ENCODE results near the gene QPCT.
"Not testable (repeated sequence)": the region's sequence is repeated elsewhere in the genome, so short reads cannot be mapped to it uniquely, and the experiment has no call there.

The QPCT gene

DNA sequence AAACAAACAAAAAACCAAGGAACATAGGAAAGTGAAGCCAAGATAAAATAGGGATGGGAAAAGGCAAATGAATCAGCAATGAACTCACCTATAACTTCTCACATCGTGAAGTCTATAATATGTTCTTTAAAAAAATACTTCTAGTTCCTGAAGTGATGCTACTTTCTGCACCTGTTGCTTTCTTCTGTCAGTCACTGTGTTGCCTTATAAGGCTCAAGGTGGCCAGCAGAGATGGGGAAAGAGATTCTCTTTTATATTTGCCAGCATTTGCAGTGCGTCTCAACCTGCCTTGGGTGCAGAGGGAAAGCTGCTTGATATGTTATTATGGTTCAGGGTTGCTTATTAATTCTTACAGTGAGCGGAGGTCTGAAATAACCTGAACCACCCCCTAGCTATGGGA, 14.0 kb downstream of the QPCT start:
- no peak for DNase-seq (ENCODE audit: low read depth in 2 of 2)

DNA sequence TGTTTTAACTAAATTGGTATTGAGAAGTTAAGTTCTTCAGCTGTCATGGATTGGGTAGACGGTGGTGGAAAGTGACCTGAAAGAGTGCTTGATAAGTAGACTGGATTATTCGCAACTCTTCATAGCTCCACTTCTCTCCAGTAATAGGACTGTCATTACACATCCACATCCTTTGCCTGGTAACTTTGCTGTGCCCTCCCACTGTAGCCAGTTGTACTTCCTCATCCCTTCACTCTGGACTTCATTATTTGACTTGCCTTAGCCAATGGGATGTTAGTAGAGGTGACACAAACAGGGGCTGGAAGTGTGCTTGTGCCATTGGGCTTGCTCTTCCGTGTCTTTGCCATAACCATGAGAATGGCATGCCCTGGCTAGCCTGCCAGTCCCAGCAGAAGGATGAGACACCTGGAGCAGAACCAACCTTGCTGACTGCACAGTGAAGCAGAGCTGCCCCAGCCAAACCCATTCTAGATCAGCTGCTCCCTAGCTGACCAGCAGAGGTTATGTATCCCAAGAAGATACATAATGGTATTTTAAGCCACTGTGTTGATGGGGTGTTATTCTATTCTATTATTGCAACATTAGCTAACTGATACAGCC, 16.9 kb downstream of the QPCT start:
- DNase-seq (ENCODE audit: low read depth in 2 of 2) = no peak

DNA sequence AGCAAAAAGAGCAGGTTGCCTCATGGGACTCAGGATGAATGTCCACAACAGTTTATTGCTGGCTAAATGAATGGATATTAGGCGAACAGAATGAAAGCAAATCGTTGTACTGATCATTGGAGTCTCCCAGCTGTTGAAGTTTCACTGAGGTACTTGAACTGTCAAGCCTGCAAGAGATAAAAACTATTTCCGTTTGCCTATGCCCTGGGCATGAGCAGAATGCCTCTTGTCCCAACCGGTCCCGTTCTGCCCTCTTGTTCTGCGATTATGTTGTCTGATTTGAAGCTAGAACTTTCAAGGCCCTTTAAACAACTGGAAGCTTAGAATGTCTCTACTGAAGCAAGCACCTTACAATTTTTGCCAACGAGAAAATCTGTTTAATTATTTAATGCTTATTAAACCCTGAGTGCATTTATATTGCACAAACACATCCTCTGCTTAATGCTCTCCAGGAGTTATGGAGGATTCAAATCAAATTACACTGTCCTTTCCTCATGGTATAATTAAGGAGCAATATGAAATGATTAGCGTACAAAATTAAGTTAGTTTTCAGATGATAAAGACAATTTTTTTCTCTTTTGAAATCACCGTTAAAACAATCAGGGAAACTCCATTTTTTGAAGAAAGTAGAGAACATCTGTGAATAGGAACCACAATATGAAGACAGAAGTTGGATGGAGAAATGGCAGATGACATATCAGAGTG, 17.7 kb downstream of the QPCT start:
- no peak for DNase-seq (ENCODE audit: low read depth in 2 of 2)

DNA sequence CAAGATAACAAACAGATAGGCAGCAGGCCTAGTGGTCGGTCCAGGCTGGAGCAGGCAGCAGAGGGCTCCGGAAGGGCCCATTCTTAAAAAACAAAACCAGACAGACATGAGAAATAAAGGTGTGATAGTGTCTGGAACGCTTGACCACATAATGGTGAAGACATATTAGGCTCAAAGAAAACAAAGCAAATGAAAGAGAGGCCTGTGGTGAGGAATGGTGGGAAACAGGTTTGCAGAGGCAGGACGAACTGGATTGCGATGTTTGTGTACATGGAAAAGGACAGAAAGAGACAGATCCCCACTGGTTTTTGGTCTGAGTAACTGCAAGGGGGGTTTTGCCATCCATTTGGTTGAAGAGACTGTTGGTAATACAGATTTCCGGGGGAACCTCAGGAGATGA, 19.9 kb downstream of the QPCT start:
- DNase-seq (ENCODE audit: low read depth in 2 of 2) = no peak

DNA sequence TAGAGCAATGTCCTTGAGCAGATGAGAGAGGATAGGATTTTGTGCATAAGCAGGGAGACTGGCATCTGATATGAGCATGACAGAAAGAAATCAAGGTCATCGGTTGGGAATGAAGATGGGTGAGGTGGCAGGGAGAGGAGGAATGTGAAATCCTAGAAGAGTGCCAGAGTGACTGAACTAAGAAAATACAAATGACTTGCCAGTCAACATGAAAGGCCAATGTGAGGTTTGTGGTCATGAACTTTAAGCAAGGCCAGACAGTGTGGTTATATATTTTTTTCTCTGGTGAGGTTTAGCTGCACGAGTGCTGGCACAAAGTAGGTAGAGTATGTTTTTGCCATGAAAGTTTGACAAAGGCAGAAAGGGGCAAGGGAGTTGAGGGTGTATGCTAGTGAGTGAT, 21.2 kb downstream of the QPCT start:
- no peak for DNase-seq (ENCODE audit: low read depth in 2 of 2)

DNA sequence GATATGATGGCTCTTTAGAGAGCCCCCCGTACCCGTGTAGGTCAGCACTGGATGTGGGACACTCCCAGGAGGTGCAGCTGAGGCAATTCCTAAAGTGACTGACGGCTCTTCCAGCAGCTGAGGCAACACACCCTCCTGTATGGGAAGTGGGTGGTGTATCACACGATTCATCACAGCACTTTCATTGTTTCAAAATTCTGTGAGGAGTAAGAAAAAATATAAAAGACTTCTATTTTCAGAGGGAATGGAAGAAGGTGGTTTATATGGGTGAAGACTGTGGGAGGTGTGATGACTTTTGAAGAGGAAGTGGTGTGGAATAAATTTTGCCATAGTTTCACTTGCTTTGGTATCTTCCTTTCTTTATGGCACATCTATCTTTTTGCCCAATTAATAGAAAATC, 22.3 kb downstream of the QPCT start:
- no peak for DNase-seq (ENCODE audit: low read depth in 2 of 2)

DNA sequence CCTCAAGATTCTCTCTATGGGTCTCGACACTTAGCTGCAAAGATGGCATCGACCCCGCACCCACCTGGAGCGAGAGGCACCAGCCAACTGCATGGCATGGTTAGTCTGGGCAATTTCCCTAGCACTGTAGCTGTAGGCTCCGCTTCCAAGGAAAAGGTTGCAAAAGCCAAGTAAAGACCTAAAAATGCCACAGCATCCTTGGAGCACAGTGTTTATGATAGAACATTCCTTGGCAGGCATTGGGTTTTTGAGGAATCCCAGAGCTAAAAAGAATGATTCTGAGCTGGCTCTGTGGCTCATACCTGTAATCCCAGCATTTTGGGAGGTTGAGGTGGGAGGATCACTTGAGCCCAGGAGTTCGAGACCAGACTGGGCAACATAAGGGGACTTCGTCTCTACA, 22.9 kb downstream of the QPCT start:
- no peak for DNase-seq (ENCODE audit: low read depth in 2 of 2)

DNA sequence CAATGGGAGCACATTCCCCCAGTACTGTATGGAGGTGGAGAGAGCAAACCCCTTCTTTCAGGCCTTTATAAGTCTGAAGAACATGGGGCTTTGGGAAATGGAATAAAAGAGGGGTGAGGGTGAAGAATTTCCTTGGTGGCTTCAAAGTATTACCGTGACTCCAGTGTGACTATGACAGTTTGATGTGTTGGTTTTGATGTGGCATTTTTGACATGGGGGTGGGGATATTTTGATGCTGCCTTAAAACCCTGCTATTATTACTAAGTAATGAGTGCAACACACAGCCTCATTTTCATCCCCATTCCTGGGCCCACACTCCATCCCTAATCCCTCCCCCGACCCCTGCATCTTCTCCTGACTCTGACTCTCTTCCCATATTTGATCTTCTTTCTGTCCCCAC, 23.6 kb downstream of the QPCT start:
- no peak for DNase-seq (ENCODE audit: low read depth in 2 of 2)

DNA sequence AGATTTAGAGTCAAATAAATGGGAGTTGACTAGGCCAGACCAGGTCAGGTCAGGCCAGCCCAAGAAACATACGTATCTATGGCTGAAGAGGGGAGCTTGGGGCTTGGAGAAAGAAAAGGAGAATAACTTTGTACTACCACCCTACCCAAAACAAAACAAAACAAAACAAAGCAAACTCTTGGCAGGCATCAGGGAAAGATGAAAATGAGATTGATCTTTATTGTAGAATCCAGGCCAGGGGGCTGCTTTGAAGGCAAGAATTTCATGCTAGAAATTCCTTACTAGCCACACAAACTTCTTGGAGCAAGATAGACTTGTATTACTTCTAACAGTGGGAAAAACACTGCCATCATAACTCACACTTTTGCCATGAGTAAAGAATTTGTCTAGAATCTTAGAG, 26.2 kb downstream of the QPCT start:
- DNase-seq (ENCODE audit: low read depth in 2 of 2) = no peak

DNA sequence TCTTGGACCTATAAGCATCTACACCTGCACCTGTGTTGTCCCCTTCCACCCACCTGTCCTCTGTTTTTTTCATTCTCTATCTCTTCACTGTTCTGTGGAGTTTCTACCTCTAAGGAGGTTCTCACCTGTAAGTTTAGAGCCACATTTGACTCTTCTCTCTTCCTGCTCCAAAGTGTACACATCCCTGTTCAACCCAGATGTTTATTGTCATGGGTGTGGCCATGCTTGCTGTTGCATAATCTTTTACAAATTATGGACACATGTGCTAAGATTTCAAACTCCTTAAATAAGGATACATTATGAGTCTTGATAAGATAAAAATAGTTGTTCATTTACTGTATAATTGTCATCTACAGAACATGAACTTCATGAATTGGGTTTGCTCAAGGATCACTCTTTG, 27.6 kb downstream of the QPCT start:
- DNase-seq (ENCODE audit: low read depth in 2 of 2) = no peak

DNA sequence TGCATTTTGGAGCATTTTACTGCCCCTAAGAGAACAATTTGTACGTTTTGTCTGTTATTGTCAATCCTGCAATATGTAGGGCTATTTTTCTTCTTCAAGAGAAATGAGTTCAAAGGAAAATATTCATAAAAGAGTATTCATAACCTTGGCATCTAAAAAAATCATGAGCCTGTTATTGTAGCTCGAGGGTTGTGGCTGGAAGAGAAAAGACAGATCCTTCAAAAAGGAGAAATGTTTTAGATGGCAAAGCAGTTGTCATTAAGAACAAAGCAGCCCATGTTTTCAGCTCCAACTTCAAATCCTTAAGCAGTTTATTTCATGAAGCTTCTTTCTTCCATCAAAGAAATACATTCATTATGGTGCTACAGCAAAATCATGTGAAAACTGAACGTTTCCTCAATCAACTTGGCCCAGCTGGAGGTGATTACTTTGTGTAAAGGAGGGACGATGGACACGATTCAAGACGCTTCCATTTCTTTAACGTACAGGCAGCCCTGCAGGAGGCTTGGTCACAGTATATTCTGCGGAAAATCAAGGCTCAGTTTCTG, 31.4 kb downstream of the QPCT start:
- DNase-seq (ENCODE audit: low read depth in 2 of 2) = no peak

DNA sequence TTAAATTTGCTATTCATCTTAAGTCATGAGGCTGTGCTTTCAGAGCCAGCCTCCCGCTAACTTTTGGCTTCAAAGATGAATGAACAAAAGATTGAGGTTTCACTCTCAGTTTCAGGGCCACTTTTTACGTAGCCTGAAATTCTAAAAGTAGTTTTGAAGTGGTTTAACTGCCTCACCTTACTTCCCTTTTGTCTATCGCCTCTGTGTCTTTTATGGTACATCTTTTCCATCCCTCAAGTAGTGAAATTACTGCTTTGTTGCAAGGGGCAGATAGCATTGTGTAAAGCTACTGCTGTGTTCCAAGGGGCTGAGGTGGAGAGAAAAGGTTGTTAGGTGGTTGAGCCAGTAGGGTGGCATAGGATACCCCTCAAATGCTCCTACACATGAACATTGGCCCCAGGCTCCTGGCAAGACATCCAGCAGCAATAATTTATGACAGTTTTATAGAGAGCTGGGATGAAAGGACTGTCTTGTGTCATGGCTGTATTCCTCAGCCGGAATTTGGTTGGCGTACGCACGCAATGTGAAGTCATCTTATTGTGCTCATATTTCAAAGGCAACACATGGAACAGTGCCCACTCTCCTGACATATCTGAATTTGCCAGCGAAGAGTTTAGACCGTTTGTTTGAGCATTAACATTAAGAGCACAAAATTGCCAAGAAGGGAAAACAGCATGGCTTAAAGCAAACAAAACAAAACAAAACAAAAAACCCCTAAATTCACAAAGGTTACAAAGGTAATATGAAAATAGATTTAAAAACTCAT, 32.2 kb downstream of the QPCT start:
- DNase-seq (ENCODE audit: low read depth in 2 of 2) = no peak

DNA sequence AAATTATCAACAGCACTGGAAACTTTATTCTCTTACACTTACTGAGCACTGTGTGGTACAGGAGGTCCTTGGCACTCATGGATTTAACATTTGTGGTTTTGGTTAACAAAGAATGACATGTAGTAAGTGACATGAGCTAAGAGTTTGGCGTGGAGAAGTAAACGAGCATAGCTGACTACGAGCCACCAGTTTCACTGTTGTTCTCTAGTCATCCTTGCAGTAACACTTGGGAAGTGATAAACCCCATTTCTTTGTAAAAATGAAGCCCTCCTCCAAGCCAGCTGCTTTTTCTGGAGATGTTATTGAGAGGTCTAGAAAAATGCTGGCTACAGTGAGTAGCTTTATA, 32.7 kb downstream of the QPCT start:
- DNase-seq (ENCODE audit: low read depth in 2 of 2) = no peak

DNA sequence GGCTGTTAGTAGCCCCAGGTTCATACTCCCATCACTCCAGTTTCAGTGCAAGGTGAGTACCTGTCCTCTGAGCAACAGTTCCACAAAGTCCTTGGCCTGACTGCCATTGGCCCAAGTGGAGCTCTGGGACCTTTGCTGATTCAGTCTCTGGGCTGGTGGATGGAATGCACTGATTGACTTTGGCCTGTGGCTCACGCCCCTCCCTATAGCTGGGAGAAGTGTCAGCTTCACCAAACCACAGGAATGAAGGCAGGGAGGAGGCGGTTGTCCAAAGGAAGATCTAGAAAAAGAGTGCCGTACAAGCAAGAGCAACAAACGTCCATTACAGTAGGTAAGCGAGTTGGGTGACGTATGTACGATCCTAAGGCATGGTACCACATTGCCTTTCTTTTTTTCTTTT, 34.0 kb downstream of the QPCT start:
- no peak for DNase-seq (ENCODE audit: low read depth in 2 of 2)

DNA sequence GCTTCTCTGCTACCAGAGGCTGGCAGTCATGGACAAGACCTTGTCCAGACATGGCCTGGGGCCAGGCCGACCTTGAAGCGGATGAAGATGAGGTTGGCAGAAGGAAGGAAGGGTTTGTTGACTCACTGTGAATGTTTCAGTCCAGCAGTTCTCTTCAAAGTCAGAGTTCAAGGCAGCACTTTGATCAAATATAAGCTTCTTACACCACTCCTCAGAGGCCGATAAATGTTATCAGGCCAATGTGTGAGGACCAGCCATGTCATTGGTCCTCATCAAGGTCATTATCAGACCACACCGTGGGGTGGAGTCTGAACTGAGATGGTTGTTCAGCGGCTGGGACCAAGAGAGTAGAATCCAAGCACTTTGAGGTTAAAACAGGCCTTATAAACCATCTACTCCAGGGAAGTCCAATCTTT, 35.5 kb downstream of the QPCT start:
- no peak for DNase-seq (ENCODE audit: low read depth in 2 of 2)

DNA sequence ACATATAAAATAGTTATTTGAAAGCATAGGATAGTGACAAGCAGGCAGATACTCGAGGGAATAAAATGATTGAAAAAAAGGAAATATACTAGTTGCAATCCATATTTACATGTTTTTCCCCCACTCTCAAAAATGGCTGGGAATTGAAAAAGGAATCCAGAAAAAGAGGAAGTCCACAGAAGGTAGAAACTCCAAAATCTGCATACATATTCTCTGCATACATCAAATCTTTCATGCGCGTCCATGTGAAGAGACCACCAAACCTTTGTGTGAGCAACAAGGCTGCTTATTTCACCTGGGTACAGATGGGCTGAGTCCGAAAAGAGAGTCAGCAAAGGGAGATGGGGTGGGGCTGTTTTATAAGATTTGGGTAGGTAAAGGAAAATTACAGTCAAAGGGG, 36.4 kb downstream of the QPCT start:
- DNase-seq (ENCODE audit: low read depth in 2 of 2) = not testable (repeated sequence)

DNA sequence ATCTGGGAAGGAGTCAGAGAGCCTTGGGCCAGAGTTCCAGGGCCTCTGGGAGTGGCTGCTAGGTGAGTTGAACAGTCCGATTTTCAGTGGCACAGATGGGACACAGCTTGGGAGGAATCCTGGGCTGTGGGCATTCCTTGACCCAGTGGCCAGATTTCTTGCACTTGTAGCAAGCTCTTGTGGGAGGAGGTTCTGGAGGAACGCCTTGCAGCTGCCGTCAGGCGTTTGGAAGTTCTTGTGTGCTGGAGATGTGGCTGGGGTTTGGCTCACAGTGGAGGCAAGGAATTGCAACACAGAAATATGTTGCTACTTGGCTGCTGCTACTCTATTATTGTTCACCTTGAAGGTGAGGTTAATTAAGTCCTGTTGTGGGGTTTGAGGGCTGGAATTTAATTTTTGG, 39.8 kb downstream of the QPCT start:
- DNase-seq (ENCODE audit: low read depth in 2 of 2) = not testable (repeated sequence)

DNA sequence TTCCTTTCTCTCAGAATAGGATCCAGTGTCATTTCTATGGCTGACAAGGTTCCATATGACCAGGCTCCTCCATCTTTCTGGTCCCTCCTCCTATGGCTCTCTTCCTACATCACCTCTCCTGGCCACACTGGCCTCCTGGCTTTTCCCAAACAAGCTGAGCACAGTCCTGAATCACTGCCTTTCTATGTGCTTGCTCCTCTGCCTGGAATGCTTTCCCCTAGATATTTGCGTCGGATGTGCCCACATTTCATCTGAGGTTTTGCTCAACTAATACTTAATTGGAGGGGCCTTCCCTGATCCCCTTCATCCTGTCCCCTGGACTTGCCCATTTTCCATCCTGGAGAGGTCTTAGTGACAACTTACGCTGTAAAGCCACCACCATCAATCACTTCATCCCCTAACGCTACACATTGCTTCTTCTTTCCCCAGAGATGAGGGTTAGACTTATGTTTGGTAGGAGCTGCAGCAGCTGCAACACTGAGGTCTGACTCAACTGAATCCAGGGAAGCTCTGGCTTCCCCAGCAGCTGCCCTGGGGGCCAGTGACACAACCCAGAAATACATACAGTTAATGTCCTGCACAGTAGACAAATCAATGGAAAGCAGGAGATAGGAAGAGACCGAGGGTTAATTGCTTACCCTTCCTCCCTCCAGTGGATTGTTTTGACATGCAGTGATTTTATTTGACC, 42.9 kb downstream of the QPCT start:
- no peak for DNase-seq (ENCODE audit: low read depth in 2 of 2)

DNA sequence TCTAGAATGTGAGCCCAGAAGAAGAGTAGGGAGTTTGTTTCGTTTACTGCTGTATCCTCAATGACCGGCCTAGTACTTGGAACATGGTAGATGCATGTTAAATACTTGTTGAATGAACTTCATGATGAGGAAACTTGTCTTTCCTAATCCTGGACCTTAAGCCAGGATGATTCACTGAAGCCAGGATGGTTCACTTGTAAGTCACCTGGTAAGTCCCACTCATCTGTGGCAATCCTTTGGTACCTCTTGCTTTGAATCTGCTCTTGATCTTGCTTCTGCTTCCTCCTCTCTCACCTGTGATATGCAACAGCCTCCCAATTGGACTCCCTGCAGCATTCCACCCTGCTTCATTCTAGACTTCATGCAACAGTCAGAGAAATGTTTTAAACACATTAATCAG, 43.6 kb downstream of the QPCT start:
- DNase-seq (ENCODE audit: low read depth in 2 of 2) = no peak

DNA sequence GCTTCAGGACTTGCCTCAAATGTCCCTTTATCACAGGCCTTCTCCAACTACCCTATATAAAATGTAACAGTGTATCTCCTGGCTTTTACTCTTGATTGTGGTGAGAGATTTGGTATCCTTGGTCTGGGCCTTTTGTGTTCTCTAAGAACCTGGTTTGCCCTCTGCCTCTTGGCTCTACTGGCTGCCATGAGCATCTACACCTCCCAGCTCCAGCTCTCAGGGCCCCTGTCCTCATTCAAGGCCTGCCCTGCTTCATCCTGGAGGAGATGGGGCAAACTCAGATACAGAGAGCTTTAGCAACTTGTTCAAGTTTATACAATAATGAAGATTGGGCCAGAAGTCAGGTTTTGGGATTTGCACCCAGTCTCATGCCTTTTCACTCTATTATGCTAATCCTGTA, 45.0 kb downstream of the QPCT start:
- no peak for DNase-seq (ENCODE audit: low read depth in 2 of 2)

DNA sequence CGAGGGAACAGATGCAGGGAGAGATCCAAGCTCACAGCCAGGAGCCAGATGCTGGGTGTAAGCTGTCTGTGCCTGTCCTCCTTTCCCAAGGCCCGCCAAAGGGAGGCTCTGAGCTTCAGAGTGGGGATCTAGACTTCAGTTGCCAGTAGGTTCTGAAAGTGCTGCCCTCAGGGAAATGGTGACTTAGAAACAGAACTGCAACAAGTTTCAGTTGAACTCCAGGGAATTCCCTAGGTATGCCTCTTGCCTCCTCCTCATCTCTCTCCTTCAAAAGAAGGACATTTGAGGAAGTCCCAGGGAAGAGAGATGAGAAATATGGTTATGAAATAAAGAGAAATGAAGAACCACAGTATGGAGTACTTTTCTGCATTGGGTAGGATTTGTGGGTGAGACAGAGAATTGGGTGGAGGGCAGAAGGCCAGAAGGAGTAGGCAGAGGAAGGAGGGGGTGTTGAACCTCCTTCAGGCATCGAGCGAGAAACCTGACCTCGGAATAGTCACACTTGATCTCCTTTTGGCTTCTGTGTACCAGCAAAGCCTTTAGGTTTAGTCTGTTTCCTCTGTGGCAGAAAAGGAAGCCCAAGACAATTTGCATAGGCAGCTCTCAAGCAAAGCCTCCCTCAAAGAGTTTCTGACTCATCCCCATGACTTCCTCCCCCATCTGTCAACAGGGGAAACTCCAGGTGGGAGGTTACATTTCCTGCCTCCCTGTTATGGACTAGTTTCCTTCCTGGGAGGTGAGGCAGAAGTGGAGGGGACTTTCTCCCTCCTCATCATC, 45.7 kb downstream of the QPCT start:
- peak in 1 of 2 experiments; percentile 52 for DNase-seq (ENCODE audit: low read depth in 2 of 2)

DNA sequence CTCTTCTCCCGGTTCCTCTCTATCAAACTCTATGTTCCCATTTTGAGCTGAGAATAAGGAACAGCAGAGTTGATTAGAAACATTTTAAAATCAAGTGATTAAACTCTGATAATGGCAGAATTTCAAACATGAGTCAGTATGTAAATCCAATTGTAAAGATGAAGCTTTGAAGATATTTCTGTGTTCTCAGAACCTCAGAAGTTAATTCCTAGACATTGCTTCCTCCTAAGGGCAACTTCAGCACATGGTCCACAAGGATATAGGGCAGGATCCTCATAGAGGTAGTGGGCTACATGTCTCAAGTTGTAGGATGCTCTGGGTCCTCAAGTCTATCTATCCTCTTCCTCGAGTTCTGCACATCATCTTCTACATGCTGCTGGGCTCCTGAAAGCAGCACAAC, 46.3 kb downstream of the QPCT start:
- DNase-seq (ENCODE audit: low read depth in 2 of 2) = no peak
